GM21381 (cell line): ENCODE results near the gene RUFY4.
"Not testable (repeated sequence)": the region's sequence is repeated elsewhere in the genome, so short reads cannot be mapped to it uniquely, and the experiment has no call there.

Experiments
- ATAC-seq: cut with Tn5 transposase; IDR thresholded peaks from one replicate; pipeline ENCODE4 v1.9.1; 2021; ENCODE audit warnings: mild to moderate bottlenecking, moderate library complexity; ENCODE audit not compliant: unreplicated experiment

The RUFY4 gene

DNA sequence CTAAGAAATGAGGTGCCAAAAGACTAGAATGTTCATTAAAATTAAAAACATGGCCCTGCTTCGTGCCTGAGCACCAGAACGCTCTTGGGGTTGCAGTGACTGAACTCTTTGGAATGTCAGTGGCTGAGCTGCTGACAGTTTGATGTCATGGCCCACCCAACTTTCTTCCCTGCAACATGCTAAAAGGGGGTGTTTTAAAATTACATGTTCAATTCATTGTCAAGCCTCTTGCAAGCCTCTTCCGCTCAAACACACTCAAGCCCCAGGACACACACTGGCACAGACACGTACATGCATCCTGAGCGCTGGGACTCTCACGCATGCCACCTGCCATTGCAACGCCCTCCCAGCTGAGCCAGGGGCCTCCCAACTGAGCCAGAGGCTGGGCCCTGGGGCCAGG lies 12.6 kb downstream of the RUFY4 start:
- no peak for ATAC-seq

DNA sequence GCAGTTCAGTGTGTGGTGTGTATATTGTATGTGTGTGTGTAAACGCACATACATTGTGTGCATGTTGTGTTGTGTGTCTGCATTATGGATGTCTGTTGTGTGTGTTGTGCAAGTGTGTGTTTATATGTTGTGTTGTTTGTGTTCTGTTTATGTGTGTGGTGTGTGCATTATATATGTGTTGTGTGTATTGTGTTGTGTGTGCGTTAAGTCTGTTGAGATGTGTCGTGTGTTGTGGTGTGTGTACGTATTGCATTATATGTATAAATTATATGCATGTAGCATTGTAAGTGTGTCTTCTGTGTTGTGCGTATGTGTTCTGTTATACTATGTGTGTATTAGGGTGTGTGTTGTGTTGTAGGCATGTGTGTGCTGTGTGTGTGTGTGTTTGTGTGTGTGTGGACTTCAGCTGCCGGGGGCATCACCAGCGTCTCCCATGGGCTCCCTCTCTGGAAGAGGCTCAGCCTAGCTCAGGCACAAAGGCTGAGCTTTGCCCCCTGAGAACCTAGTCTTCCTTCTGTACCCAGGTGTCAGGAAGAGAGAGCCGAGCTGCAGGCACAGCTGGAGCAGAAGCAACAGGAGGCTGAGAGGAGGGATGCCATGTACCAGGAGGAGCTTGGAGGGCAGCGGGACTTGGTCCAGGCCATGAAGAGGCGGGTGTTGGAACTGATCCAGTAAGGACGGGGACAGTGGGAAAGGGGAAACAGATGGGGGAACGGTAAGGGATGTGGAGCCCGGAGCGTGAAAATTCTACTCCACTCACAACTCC lies 13.7 kb downstream of the RUFY4 start:
- no peak for ATAC-seq

DNA sequence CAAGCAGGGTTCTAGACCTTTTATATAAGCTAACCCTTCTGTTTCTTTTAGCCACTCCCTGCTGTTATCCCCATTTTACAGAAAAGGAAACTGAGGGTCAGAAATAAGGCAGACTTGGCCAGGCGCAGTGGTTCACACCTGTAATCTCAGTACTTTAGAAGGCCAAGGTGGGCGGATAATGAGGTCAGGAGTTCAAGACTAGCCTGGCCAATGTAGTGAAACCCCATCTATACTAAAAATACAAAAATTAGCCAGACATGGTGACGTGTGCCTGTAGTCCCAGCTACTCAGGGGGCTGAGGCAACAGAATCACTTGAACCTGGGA lies 14.3 kb downstream of the RUFY4 start:
- no peak for ATAC-seq

DNA sequence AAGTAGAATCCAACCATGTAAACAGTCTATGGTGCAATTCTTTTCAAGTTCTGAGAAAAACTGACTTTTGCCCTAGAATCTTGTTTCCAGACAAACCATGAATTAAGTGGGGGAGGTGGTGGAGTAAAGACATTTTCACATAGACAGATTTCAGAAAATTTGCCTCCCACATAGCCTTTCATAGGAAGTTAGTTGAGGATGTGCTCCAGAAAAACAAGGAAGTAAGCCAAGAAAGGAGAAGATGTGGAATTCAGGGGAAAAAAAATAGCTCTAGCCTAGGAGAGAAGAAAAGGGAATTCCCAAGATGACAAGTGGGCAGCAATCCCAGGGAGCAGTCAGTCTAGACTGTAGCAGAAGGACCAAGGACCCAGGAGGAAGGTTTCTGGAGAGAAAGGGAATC lies 17.4 kb downstream of the RUFY4 start:
- ATAC-seq: no peak

DNA sequence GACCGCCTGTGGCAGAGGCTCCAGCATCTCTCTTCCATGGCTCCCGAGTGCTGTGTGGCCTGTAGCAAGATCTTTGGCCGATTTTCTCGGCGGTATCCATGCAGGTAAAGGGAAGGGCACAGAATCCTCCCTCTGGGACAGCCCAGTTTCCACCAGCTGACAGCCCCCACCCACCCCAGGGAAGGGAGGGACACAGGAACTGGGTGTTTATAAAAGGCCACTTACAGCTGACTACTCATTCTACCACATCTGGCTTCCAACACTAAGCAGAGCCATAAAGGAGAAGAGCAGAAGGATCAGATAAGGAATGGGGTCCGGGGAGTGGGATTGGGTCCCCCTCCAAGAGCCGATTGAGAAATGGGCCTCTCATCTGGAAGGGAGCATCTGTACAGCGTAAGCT lies 20.2 kb downstream of the RUFY4 start:
- ATAC-seq: no peak

DNA sequence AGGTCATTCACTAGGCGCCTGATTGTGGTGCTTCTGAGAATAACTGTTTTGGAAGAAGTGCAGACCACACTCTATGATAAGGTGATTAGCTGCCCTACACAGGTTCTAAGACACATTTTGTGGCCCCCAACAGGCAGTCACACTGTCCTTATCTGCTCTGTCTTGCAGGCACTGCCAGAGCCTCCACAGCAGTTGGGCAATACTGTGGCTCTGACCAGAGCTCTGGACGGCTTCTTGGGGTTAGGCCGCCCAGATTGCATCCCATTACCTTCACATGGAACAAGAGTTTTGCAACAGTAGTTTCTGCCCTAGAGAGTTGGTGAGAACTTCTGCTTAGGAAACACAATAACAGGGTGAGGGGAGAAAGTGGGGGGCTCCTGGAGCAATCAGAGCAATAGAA lies 22.7 kb downstream of the RUFY4 start:
- no peak for ATAC-seq

DNA sequence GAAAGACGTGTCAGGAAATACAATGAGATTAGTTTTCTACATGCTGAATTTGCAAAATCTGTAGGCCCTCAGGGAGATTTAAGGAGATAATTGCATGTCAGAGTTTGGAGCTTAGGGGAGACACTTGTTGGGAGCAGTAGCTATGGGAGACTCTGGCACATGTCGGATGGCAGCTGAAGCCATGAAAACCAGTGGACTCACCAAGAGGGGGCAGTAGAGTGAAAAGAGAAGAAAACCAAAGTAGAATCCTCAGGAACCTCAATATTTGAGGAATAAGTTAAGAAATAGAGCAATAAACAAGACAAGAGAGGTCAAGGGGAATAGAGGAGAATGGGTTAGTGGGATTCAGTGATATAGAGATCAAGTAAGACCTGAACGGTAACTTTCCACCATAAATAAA lies 24.8 kb downstream of the RUFY4 start:
- ATAC-seq: no peak

DNA sequence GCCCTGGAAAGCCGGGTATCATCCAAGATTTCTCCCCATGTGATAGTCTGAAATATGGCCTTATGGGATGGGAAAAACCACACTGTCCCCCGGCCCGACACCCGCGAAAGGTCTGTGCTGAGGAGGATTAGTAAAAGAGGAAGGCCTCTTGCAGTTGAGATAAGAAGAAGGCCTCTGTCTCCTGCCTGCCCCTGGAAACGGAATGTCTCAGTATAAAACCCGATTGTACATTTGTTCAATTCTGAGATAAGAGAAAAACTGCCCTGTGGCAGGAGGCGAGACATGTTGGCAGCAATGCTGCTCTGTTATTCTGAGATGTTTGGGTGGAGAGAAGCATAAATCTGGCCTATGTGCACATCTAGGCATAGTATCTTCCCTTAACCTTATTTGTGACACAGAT lies 26.8 kb downstream of the RUFY4 start:
- ATAC-seq: no peak

DNA sequence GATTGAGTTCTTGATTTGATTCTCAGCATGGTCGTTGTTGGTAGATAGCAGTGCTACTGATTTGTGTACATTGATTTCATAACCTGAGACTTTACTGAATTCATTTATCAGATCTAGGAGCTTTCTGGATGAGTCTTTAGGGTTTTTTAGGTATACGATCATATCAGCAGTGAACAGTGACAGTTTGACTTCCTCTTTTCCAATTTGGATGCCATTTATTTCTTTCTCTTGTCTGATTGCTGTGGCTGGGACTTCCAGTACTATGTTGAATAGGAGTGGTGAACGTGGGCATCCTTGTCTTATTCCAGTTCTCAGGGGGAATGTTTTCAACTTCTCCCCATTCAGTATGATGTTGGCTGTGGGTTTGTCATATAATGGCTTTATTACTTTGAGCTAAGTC lies 28.9 kb downstream of the RUFY4 start:
- no peak for ATAC-seq

DNA sequence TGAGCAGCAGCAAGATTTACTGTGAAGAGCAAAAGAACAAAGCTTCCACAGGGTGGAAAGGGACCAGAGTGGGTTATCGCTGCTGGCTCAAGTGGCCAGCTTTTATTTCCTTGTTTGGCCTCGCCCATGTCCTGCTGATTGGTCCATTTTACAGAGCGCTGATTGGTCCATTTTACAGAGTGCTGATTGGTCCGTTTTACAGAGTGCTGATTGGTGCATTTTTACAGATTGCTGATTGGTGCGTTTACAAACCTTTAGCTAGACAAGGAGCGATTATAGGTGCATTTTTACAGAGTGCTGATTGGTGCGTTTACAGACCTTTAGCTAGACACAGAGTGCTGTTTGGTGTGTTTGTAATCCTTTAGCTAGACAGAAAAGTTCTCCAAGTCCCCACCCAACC lies 39.8 kb downstream of the RUFY4 start:
- ATAC-seq: not testable (repeated sequence)

DNA sequence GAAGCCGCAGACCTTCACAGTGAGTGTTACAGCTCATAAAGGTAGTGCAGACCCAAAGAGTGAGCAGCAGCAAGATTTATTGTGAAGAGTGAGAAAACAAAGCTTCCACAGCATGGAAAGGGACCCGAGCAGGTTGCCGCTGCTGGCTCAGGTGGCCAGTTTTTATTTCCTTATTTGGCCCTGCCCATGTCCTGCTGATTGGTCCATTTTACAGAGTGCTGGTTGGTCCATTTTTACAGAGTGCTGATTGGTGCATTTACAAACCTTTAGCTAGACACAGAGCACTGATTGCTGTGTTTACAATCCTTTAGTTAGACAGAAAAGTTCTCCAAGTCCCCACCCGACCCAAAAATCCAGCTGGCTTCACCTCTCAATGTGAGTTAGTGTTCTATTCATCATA lies 52.7 kb downstream of the RUFY4 start:
- not testable (repeated sequence) for ATAC-seq

DNA sequence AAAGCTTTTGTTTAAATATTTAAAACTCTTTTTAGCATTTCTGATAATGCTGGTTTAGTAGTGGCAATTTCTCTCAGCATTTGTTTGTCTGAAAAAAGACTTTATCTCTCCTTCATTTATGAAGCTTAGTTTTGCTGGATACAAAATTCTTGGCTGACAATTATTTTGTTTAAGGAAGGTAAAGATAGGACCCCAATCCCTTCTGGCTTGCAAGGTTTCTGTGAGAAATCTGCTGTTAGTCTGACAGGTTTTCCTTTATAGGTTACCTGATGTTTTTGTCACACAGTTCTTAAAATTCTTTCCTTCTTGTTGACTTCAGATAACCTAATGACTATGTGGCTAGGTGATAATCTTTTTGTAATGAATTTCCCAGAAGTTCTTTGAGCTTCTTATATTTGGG lies 53.2 kb downstream of the RUFY4 start:
- not testable (repeated sequence) for ATAC-seq

DNA sequence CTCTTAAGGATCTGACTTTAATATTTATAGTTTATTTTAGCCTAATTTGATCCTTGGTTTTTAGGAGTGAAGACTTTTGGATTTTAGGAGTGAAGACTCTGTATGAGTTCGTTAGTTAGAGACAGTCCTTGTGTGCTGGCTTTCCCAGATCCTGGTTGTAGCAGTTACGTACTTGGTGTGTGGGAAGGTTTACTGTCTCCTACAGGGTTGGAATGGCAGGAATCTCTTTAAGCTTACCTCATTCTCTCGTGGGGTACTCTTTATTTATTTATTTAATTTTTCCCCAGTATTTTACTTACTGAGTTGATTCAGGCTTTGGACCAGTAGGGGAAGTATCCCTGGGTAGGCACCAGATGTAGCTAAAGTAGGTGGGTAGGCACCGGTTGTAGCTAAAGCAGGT lies 54.9 kb downstream of the RUFY4 start:
- ATAC-seq: no peak

DNA sequence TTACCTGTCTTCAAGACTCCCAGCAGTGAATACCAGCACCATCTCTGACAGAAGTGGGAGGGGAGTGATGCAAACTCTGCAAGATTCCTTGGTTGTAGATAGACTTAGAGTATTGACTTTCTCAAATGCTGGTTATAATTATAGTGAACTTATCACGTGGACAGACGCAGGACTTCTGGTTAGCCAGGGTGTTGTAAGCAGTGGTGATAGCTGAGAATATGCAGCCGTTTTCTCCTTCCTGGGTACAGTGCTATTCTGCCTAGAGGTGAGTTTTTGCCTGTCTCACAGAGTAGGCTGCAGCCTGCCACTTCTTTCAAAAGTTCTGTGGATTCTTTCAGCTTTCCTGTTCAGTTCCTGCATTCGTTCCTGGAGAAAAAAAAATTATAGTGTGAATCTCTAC lies 56.0 kb downstream of the RUFY4 start:
- ATAC-seq: no peak

DNA sequence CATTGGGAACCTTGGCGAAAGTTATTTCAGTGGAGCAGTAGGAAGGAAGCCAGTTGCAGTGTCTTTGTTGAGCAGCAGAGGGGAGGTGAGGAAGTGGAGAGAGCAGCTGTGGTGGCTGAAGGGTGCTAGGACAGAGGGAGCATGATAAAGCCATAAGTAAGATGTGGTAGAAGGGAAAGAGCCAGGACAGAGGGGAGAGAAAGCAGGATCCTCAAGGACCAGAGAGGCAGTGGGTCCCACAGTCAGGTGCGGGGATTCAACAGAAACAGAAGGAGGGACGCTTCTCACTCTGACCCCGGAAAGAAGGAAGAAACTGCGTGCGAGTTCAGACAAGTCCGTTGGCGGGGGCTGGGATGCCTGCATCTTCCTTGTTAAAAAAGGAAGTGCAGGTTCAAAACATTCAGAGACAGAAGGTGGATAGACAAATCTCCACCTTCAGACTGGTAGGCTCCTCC lies 56.6 kb downstream of the RUFY4 start, which contains the start of gene CXCR2:
TSS of gene CXCR2 (plus strand) at position 403 of the 455 bp plus-strand sequence. CDS start 8,774 bp downstream, outside the sequence.
- ATAC-seq: no peak

DNA sequence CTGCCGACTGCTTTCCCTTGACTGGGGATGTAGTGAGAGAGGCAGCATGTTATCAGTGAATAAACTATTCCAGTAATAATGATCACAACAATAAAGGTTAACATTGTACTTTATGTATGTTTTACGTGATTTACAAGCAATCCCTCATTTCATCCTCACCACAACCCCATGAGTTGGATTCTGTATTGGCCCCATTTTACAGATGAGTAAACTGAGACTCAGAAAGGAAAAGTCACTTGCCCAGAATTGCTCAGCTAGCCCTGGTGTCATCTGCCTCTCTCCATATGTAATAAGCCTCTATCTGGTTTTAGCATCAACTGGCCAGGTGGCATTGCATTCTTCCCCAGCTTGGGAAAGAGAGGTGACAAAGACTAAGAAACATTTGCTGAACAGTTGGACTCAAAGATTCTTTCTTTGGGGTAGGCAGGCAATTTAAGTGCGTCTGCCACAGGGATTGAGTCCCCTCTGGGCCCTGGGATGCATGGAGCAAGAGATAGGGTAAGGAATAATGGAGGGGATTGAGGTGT lies 58.9 kb downstream of the RUFY4 start:
- no peak for ATAC-seq

DNA sequence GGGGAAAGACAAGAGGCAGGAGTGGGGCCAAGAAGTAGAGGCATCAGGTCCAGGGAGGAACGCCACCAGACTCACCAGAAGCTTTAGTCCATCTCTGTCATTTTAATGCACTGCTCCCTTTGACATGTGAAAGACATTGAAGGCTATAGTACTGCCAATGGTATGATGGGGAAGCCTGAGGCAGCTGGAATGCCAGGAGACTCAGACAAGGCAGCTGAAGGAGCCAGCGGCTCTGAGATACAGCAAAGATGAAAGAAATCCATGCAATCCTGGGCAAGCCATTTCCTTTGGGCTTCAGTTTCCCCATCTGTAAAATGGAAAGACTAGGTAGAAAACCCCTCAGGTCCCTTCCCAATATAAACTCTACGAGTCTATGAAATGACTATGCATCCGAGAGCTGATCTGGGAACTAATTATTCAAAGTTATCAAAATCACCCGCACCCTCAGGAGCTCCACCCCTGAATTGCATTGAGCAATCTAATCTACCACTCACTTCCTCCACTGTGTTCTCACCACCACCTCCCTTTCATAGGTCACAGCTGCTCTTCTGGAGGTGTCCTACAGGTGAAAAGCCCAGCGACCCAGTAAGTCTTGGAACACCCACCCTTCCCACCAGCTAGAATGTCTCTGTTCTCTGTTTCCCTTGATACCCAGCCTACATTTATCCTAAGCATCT lies 59.9 kb downstream of the RUFY4 start:
- ATAC-seq: no peak

DNA sequence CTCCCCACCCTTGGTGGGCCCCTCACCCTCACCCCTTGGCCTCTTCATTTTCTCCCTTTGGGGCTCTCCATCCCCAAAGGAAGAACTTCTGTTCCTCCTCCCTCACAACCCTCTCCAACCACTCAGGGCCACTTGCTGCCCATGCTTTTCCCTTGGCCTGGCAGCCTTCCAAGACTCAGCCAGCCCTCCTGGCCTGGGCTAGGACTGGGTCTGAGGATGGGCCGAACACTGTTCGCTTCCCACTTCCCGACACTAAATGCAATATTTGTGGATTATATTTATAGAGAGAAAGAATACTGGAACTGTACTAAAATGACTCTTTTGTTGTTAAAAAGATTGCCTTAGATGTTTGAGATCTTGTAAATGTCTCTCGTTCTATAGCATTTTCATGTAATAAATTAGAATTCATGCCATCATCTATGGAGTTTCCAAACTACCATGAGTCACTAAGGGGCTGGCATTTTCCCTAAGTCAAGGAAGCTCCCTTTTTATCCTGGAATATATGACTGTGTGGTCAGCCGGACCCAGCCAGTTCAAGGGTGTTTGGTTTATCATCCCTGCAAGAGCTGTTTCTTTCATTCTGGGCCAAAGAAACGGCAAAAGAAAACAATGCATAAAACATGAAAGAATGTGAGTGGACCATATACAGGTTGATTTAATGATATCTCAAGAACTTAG lies 60.5 kb downstream of the RUFY4 start:
- no peak for ATAC-seq

DNA sequence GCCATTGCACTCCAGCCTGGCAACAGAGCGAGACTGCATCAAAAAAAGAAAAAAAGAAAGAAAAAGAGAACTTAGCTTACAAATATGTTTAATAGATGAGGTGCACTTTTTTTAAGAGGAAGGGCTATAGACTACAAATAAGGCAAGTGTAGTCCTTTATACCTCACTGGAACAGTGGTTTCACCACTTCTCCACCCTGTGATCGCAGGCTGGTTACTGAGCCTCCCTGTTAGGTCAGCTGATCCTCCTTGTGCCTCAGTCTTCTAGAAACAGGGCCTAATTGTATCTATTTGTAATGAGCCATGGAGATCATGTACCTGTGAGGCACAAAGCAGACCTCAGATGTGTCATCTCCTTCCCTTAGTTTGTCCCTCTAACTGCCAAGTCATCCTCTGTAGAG lies 61.3 kb downstream of the RUFY4 start:
- no peak for ATAC-seq

DNA sequence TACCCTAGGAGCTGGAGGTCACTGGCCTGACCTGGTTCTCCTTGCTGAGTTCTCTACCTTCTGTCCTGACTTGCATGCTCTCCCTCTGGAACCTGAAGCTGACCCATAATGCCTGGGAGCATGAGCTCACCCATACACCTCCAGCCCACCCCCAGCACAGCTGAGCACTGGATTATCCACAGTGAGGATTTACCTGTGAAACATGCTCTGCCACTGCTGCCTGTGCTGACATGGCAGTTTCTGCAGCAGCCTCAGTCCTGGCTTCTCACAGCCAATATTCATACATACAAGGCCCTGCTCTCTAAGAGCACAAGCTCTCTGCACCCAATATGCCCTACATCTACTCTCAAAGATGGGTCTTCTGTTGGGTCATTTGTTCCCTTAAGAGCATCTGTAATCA lies 61.8 kb downstream of the RUFY4 start:
- ATAC-seq: no peak

DNA sequence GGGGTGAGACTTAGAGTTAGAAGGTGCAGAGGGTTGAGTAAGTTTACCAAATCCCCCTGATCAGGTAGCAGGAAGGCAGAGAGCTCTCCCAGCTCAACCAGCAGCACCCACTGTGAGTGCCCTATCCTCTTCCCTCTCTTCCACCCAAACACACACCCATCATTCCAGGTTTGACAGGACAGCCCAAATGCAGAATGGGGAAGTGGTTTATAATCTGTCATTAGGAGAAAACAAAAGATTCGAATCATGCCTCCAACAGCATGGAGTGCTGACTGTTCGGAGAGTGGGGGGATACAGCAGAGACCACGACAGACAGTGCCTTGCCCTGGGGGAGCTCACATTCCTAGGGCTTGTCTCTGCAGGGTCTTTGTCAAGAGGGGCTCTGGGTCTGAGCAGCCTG lies 68.5 kb downstream of the RUFY4 start:
- ATAC-seq: no peak

DNA sequence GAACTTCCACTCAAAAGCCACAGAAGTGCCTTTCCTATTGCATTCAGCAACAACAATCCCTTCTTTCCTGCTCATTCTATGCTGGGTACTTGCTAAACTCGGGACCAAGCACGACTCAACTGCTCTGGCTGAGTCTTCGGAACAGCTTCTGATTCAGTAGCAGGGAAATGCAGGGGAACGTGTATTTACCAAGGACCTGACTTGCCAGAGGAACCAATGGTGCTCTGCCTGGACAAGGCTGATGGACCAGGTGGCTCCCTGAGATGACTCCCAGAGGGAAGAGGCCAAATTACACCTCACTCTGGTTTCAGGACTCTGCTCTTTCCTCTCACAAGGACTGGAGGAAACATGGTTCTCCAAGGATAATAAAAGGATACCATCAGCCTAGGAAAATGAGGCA lies 69.0 kb downstream of the RUFY4 start:
- ATAC-seq: no peak
